Choroid plexus epithelial cell (primary cell): ENCODE measurements around the gene NOTCH2.

Experiments
- DNase-seq: peaks from one replicate; pipeline ENCODE4 v3.0.0-alpha.2; 2010; ENCODE audit warnings: low read depth
- H3K4me3 ChIP-seq: 2 replicates; pipeline ENCODE4 v1.5.1; 2011; ENCODE audit warnings: low read depth, mild to moderate bottlenecking, control low read depth, low read length, moderate library complexity
- CTCF ChIP-seq: conservative IDR thresholded peaks from 2 replicates; pipeline ENCODE4 v1.5.1; 2011; ENCODE audit warnings: low read depth, mild to moderate bottlenecking, control low read depth, inconsistent platforms, low read length, moderate library complexity

NOTCH2 gene

GRCh38 chr1:119975006-119975405, 94.5 kb downstream of the NOTCH2 start:
- H3K4me3 ChIP-seq: no peak overlapping the region
- no peak for TF ChIP-seq CTCF

GRCh38 chr1:119974013-119974412, 95.4 kb downstream of the NOTCH2 start:
- DNase-seq: no peak
- TF ChIP-seq CTCF: no peak
- H3K4me3 ChIP-seq: no peak overlapping the region

More at GRCh38 chr1:119975006-119975405, 94.5 kb downstream of the NOTCH2 start:
- no peak for DNase-seq

- H3K4me3 ChIP-seq: no peak overlapping the region
- DNase-seq: no peak
- TF ChIP-seq CTCF: no peak
Observed at GRCh38 chr1:119971710-119972570, 97.5 kb downstream of the NOTCH2 start.

GRCh38 chr1:119968601-119969000, 100.9 kb downstream of the NOTCH2 start:
- no peak for DNase-seq
- no peak for TF ChIP-seq CTCF

GRCh38 chr1:119968068-119968492, 101.4 kb downstream of the NOTCH2 start:
- no peak overlapping the region for H3K4me3 ChIP-seq
- peak; percentile 74 for TF ChIP-seq CTCF
- peak; percentile 35 for DNase-seq

More at GRCh38 chr1:119968601-119969000, 100.9 kb downstream of the NOTCH2 start:
- no peak overlapping the region for H3K4me3 ChIP-seq

GRCh38 chr1:119966681-119967080, 102.8 kb downstream of the NOTCH2 start:
- H3K4me3 ChIP-seq: no peak overlapping the region
- no peak for TF ChIP-seq CTCF
- no peak for DNase-seq

- peak; percentile 81 for DNase-seq
- no peak for TF ChIP-seq CTCF
- no peak overlapping the region for H3K4me3 ChIP-seq
Observed at GRCh38 chr1:119966020-119966419, 103.4 kb downstream of the NOTCH2 start.
